Measurements from ENCODE around the gene NKD1.

NKD1 gene

DNA sequence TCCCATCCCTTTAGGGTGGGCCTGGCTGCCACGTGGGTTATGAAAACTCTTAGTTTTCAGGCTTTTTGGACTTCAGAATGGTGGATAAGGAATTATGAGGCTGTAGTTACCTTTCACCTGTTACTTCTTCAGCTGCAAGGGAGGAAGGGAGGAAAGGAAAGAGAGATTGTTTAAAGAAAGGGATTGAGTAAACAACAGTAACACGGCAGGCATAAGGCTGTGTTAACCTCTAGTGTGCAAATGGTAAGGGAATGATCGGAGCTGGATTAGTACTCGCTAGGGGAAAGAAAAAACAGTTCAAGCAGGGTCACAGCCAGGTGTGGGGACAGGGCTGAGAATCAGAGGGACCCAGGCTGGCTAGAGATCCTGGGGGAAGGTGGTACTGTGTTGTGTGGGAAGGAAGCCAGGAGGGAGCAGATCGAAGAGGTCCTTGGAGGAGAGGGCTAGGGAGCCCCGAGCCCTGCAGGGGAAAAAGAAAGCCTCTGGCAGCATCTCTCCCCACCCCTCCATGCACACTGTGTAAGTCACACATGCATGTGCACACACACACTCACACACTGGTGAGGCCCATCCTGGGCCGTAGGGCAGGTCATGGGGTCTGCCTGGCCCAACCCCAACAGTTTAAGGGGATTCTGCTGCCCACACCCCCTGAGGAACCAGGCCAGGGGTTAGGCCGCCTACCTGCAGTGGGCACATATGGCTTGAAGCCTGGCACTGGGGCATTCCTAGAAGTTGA, 83.2 kb downstream of the NKD1 start:
- no peak for DNase-seq (ENCODE audit: low read depth)

DNA sequence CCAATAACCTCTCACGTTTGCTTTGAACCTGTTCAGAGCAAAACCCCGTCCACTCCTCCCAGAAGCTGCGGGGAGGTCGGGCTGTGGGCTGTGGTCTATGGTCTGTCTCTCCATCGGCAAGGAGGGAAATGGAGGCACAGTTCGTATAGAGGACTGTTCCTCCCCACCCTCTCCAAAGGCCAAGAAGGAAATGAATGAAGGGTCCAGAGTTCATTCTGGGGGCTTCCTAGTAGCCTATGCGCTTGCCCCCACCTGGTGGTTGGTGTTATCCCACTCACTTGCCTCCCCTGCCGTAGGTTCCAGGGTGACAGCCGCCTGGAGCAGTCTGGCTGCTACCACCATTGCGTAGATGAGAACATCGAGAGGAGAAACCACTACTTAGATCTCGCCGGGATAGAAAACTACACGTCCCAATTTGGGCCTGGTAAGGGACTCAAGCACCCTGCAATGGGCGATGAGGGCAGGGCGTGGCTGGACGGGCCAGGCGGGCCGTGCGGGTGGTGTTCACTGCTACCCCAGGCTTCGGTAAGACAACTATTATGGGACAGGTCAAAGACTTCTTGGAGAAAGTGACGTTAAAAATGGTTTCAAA, 83.9 kb downstream of the NKD1 start:
- no peak for DNase-seq (ENCODE audit: low read depth)

- DNase-seq (ENCODE audit: low read depth) = no peak
Measured at GRCh38 chr16:50632927-50633800, 85.0 kb downstream of the NKD1 start.

- DNase-seq (ENCODE audit: low read depth) = no peak
Measured at GRCh38 chr16:50634090-50634489, 85.9 kb downstream of the NKD1 start.

GRCh38 chr16:50634947-50635346, 86.8 kb downstream of the NKD1 start:
- no peak for DNase-seq (ENCODE audit: low read depth)

- no peak for DNase-seq (ENCODE audit: low read depth)
Measured at GRCh38 chr16:50635505-50636392, 87.6 kb downstream of the NKD1 start.

GRCh38 chr16:50636753-50637374, 88.7 kb downstream of the NKD1 start:
- no peak for DNase-seq (ENCODE audit: low read depth)

DNA sequence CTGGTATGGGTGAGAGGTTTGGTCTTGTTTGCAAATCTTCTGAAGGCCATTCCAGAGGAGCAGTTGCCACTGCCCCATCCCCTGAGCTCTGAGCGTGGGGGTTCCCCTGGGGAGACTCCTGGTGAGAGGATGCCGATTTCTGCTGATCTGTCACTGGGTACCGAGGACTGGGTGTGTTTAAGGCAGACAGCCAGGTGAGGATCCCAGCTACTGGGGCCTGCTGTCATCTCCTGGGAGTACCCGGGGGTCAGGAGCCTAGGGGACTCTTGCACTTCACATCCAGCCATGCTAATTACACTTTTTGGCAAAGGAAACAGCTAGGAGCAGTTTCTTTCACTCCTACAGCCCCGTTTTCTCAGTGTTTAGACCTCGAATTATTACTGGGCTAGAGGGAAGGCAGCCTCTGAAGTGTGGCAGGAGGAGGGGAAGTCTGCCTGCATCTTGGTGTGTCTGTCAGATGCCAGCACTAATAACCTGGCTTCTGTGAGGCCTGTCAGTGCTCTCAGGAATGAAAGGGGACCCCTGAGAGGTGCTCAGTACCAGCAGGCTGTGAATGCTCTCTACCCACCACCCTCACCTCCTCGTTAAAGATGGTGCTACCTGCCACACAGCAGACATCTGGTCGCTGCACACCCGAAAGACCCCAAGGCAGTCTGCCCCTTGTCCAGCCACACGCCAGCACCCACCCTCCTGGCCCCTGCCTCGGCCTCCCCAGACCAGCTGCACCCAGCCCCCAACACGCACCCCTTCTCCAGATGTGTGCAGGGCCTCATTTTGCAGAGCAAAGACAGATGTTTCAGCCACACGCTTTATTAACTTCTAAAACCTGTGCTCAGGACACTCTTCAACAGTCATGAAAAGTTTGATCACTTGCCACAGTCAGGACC, 89.8 kb downstream of the NKD1 start:
- no peak for DNase-seq (ENCODE audit: low read depth)

DNA sequence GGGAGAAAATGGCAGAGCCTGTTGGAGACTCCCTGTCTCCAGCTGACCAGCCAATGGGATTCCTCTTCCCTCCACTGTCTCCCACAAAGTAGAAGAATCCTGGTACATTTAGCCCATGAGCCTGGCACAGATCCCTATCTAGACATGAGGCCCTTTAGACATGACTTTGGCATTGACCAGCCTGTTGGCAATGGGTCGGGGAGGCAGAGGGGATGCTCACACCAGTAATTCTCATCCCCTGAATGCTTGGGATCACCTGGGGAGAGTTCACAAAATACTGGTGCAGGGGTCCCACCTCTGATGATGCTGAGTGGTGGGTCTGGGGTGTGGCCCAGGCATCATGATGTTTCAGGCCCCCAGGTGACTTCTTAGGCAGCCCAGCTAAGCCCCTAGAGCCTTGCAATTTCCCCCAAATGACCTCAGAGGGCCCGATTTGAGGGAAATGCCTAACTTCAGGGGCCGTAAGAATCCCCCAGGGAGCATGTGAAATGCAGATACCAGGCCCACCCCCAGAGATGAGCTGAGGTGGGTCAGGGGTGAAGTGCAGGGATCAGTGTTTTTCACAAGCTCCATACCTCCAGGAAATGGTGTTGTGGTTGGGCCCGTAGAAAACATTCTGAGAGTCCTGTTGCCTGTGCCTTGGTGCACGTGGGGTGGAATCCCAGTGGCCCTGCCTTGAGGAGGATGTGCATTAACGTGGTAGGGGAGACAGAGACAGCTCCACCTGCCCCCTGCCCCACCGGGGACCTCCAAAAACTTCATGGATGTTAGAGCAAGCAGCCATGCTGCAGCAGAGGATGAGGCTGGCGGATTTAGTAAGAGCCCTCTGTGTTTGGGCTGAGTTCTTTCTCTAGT, 90.8 kb downstream of the NKD1 start:
- DNase-seq (ENCODE audit: low read depth) = no peak

DNA sequence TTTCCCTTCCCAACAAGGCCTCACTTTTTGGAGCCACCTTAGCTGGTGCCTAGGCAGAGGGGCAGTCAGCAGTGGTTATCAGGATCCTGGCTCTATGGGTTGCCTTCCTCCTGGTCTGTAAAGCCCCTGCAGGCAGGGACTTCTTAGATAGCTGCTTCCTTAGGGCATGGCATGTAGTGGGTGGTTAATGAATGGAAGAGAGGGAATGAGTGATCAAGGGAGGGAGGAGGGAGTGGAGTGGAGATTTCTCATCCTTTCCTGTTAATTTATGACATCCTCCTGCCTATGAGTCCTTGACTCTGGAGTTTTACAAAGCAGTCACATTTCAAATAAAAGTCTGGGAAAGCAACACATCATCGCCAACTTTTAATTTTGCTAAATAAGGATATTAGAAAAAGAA, 92.2 kb downstream of the NKD1 start:
- DNase-seq (ENCODE audit: low read depth) = no peak

DNA sequence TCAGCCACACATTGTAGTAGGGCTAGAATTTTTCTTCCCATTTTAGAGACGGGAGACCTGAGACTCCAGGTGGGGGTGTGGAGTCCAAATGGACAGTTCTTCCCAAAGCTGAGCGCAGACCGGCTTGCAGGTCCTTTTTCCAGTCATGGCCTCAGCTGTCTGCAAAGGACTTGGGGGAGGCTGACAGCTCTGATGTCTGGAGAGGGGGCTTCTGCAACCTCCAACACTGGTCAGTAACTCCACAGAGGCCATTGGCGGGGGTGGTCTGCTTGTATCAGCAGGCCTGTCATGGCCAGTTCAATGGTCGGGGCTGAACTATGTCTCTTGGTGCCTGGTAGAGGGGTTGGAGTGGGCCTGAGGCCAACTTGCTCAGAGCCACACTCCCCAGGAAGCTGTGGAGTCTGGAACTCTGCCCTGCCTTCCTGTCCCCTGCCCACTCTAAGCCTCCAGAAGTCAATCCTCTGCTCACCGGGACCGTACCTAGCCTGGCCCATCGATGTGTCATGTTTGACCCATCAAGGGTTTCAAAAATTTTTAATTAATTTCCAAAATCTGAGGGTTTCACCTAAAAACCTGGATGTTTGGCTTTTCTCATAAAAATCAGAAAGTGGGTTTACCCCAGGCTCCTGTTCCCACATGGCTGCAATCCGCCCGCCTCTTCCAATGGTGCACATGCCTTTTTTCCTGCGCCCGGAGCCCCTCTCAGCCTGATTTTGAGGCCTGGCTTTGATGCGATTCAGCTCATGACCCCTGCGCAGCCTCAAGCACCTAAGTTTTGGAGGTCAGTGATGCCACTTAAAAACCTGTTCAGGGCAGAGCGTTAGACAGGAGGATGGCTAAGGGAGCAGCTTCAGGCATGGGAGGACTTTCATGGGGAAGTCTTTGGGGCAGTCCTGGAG, 93.0 kb downstream of the NKD1 start:
- no peak for DNase-seq (ENCODE audit: low read depth)

GRCh38 chr16:50641818-50642187, 93.6 kb downstream of the NKD1 start:
- DNase-seq (ENCODE audit: low read depth) = no peak

- DNase-seq (ENCODE audit: low read depth) = no peak
Measured at GRCh38 chr16:50642349-50642748, 94.2 kb downstream of the NKD1 start.

- no peak for DNase-seq (ENCODE audit: low read depth)
Measured at GRCh38 chr16:50643192-50643591, 95.0 kb downstream of the NKD1 start.

DNA sequence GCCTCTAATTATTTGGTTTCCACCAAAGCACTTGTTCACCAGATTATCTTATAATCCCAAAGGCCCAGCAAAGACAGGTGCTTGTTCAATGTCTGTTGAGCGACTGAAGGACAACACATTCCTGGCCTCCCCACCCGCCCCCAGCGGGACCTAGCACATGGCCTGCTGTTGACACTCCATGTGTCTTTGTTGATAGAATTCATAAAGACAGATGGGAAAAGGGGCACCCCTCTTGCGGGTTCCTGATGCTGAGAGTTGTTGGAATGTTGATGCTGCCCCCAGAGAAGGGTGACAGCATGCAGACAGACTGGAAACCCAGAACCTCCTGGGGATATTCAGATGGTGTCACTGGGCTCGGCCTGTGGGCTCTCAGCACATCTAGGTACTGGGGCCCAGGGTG, 96.0 kb downstream of the NKD1 start:
- DNase-seq (ENCODE audit: low read depth) = no peak

DNA sequence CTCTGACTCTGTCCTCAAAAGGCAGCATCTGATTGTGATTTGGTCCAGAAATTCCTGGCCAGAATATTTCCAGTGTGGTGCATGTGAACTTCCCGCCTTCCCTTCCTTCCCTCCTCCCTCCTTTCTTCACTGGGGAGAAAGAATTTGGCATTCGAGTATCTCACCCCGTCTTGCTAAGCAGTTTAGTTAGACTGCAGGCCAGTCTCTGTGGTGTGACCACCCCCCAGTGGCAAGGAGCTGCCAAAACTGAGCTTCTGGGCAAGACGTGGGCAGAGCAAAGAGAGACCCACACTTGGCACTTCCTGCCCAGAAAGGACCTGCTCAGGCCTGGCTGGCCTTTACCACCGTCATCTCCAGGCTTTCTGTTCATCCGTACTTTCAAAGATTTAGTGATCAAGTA, 96.5 kb downstream of the NKD1 start:
- peak; percentile 12 for DNase-seq (ENCODE audit: low read depth)

- no peak for DNase-seq (ENCODE audit: low read depth)
Measured at GRCh38 chr16:50645563-50646220, 97.5 kb downstream of the NKD1 start.

- no peak for DNase-seq (ENCODE audit: low read depth)
Measured at GRCh38 chr16:50646345-50646744, 98.1 kb downstream of the NKD1 start.
